NCI-H187 treated with DMSO at 0.1 percent for 48 hours (cell line): Measurements from ENCODE around the gene ZKSCAN4.

Experiments
- DNase-seq: peaks from one replicate; lab custom pipeline; 2025; lab: John Stamatoyannopoulos, UW

The ZKSCAN4 gene

DNA sequence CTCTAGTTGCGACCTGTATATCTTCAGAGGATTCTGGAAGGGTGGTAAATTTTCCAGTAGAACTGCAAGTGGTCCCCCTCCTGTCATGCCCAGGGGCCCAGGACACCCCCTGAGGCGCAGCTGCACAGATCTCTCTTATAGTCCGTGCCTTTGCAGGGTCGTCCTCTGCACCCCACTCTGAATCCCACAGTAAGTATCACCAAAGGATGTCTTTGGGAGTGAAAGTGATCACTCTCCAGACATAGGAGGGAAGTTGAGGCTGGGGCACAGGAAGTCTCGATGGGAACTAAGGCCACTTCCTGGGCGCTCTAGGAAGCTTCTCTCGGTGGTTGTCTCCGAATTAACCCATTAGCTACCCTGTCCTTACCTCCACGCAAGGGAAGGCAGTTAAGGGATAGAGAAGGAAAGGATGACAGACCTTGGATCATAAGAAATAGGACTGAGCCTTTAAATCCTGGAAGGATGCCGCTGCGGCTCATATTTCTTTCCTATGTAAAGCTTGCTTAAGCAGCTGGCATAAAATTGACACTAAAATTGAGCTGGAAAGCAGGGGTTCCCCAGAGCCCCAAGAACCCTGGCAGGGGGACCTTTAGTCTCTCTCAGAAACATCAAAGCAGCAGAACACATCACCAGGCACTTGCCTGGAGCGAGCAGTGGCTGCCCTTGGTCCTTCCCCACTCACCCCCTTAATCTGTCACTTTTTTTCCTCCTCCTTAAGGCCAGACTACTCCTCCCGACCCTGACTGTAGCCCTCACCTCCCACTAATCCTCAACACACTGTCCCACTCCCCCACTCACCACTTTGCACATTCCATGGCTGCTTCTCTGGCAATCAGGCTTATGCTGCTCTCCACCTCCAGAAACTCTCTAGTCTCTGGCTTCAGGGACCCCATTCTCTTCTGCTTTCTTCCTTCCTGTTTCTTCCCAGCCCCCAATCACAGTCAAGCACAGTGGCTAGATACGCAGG is at the start of gene ZKSCAN4:
TSS of gene ZKSCAN4 (minus strand) at position 261 of the 967 bp plus-strand sequence. CDS start 289 bp downstream, outside the sequence.
- peak; percentile 59 for DNase-seq

DNA sequence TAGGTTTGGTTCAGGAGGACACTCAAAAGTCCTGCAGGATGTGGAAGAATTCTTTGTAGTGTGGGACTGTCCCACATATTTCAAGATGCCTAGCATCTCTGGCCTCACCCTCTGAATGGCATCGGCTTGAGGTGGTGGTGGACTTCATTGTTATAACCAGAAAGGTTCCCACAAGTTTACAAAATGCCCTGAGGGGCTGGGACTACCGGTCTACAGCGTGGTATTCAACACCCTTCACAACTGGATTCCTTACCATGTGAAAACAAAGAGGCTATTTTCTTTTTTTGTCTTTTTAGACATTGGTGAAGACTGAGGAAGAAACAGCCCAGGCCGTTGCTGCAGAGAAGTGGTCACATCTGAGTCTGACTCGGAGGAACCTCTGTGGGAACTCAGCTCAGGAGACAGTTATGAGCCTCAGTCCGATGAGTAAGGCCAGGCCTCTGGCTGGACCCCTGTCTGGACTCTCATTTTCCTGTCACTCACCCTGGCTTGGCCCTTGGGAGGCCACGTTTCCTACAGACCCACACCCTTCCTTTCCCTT is 44.5 kb upstream of the ZKSCAN4 start:
- DNase-seq = no peak

DNA sequence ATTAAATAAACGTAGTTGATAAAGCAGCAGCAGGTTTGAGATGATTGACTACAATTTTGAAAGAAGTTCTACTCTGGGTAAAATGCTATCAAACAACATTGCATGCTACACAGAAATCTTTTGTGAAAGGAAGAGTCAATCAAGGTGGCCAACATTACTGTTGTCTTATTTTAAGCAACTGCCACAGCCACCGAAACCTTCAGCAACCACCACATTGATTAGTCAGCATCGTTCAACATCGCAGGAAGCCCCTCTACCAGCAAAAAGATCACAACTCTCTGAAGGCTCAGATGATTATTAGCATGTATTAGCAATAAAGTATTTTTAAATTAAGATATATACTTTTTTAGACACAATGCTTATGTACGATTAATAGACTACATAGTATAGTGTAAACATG is 43.3 kb upstream of the ZKSCAN4 start:
- DNase-seq = no peak

DNA sequence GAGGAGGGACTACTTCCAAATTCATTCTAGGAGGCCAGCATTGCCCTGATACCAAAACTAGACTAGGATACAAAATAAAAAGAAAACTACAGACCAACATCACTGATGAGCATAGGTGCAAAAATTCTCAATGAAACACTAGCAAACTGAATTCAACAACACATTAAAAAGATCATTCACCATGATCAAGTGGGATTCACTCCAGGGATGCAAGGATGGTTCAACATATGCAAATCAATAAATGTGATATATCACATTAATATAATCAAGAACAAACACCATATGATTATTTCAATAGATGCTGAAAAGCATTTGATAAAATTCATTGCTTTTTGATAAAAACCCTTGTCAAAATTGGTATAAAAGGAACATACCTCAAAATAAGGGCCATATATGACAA is 39.5 kb upstream of the ZKSCAN4 start:
- DNase-seq = no peak

DNA sequence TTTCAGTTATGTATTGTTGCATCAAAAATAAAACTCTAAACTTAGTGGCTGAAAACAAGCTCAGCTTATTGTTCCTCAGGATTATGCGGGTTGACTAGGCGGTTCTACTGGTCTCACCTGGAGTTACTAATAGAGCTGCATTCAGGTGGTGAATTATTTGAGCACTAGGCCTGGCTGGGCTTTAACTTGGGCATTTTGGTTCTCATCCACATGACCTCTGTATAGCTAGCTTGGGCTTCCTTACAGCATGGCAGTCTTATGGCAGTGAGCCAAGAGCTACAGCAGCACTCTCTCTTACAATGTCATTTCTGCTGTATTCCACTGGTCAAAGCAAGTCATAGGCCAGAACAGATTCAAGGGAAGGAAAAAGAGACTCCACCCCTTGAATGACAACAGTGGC is 30.9 kb upstream of the ZKSCAN4 start:
- DNase-seq = no peak

DNA sequence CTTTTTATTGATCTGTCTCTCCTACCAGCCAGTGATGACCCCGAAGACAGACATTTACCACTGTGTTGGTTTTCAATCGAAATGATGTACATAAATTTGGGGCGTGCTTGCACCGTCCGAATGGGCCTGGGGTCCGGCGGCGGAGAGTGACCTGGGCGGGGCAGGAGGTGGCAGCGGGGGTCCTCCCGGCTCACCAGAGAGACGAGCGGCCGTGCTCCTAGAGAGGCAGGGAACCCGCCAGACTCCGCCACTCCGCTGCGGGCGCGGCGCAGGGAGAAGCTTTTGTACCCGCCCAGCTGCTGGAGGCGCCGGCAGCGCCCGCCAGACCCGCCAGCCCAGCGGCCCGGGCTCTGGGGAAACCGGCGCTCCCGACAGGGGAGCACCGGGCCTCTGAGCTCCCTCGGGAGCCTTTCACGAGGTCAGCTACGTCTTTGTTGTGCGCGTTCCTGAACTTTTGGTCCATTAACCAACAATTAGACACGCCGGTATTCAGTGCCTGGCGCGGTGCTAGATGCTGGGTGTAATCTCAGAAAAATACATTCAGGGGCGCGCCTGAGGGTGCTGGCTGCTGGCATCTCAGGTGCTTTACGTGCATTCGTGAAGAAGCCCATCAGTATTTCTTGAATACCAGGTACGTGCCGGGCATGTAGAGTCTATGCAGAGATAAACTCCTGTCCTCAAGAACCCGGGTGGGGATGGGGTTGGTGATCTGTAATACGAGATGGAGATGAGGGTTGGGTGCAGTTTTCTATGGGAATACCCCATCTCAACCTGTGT is 29.4 kb upstream of the ZKSCAN4 start, which contains the start of gene PGBD1:
TSS of gene PGBD1 (plus strand) at position 285 of the 777 bp plus-strand sequence. CDS start 2,242 bp downstream, outside the sequence.
- no peak for DNase-seq

DNA sequence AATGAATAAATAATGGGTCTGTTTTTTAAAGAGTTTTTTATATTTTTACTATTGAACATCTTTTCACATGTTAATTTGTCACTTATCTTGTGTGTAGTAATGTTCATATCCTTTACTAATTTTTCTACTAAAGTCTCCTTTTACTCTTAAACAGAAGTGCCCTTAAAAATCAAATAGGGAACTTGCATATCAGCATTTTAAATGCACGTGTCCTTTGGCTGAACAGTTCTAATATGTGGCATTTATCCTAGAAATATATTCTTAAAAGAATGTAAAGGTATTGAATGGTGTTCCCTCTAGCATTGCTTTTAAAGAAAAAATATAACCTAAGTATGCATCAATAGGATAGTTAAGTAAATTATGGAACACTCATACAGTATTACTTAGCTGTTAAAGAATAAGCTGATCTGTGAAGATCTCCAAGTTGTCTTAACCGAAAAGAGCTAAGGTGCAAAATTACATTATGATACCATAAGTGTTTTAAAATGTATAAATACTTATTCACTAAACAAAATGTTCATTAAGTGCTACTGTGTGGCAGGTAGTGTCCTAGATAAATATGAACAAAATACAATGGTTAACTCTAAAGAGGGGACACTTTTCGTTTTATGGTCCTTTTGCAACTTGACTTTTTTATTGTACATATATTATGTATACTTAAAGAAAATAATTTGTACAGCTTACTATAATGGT is 28.7 kb upstream of the ZKSCAN4 start:
- no peak for DNase-seq

DNA sequence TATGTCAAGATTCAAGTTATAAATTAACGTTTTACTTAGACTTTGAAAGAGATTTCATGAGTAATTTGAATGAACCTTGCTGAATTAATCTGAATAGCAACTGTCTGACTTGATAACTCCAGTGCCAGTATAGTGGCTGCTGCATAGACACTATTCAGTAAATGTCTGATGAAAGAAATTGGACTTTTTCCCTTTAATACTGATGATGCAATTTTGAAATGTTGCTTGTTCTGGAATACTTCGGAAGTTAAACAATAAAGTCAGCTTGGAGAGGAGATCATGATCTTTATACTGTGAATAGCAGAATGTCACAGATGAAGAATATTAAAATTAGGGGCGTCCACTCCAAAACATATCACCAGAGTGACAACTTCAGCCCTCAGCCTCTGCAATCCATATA is 25.7 kb upstream of the ZKSCAN4 start:
- DNase-seq = no peak

DNA sequence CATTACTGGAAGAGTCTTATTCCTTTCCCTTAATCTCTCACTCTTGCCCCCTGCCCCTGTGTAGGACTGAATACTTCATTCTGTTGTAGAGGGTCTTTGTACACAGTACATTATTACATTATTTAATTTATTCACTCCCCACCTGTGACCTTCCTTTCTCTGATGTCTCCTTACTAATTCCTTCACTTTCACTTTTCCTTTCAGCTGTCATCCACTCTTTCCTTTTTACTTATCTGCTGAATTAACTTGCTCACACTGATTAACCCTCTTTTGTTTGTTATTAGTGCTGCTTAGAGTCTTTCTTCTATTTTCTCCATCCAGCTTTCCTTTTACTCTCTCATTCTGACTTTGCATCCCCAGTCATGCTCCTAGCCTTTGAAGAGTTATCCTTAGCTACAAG is 22.8 kb upstream of the ZKSCAN4 start:
- DNase-seq = no peak

DNA sequence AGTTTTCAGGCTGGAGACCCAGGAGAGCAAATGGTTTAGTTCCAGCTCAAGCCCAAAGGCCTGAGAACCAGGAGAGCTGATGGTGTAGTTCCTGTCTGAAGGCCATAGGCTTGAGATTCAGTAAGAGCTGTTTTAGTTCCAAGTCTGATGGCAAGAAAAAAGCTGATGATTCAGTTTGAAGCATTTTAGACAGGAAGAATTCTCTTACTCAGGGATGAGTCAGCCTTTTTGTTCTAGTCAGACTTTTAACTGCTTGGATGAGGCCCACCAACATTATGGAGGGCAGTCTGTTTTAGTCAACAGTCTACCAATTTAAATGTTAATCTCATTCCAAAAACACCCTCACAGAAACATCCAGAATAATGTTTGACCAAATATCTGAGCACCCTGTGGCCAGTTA is 17.4 kb upstream of the ZKSCAN4 start:
- DNase-seq = no peak

DNA sequence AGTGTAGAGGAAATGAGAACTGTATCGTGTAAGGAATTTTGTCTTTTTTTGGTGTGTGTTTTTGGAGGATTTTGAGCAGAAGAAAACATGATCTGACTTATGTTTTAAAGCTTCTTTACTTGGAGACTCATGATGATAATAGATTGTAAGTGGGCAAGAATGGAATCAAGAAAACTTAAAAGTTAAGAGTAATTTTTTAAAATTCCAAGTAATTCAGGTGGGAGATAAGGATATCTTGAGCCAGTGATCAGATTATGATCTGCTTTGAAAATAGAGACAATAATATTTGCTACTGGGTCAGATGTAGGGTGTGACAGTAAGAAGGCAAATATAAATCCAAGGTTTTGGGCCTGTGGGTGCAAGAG is 15.6 kb upstream of the ZKSCAN4 start:
- no peak for DNase-seq

DNA sequence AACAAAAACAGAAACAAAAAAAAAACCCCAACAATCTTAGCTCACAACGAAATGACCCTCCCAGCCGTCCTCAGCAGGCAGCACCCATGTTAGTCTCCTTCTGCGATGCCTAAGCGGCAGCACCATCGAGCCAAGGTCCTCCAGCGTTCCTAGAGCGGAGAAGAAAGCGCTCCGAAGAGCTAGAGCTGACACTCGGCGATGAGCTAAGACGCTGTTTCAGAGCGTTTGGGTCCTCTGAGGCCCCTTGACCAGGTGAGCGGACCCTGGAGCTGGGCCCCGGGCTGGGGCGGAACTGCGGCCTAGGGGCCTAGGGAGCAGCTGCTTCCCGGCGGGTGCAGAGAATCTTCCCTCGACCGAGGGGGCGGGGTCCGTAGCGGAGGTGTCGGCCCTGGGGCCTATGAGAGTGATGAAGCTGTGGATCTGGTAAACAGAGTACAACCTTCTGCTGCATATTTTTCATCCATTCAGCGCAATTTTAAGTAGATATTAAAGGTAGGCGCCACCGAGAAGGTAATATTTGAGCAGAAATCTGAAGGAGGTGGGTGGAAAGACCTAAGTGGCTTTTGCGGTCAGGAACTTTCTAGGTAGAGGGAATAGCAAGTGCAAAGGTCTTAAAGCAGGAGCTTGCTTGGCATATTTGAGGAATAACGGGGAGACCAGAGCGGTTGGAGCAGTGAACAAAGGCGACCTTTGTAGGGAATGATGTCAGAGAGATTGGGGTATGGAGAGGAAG is 15.1 kb upstream of the ZKSCAN4 start, which contains the start of gene ZSCAN26:
TSS of gene ZSCAN26 (plus strand) at position 182 of the 733 bp plus-strand sequence. CDS start 4,777 bp downstream, outside the sequence.
- peak; percentile 27 for DNase-seq

DNA sequence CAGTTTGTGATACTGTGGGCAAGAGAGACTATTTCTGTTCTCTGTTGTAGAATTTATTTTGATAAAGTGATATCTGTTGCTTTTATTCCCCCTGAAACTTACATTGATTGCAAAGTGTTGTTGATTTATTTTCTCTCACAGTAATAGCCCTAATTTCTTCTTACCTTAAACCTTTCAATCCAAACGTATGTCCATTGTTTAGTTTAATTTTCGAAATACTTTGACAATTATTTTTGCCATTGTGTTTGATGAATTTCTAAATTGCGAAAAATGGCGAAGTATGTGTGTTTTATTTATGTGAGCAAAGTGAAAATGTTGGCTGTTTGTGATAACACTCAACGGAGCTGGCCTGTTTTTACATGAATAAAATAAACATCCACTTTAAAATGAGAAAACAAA is 14.5 kb upstream of the ZKSCAN4 start:
- no peak for DNase-seq

DNA sequence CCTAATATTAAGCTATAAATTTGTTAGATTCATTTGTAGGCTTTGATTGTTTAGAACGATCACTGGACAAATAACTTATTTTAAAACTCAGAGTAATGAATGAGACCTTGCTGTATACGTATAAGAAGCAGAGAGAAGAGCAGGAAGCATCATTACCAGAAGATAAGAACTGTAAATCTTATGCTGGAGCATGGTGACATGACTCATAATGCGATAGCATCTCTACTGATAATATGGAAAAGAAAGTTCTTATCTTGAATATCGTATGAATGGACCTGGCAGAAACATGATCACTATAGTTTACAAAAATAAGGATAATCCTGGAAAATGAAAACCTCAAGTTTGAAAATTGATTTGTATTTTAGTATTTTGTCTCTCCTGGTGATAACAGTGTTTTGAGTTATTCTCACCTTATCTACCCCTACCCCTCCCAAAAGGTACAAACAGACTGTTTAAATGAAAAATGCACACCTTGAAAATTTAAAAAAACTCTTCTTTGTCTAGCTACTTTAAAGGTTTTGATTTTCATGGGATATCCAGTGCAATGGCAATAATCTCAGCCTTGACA is 12.8 kb upstream of the ZKSCAN4 start:
- no peak for DNase-seq

DNA sequence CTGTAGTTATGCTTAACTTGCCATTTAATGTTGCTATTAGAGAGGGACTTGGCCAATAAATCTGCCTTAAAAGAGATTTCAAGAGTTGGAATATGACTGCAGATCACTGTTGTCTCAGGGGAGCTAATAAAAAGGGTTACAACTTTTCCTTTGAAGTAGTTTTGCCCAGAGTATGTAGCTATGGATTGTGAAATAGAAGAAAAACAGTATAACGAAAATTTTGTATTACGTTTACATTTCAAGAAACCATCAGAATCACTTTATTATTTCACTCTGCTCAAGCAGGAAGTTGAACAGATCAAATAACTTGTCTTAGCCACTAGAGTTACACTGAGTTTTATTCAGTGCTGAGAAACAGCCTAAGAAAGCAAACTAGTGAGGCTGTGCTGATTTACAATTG is 11.9 kb upstream of the ZKSCAN4 start:
- DNase-seq = no peak

DNA sequence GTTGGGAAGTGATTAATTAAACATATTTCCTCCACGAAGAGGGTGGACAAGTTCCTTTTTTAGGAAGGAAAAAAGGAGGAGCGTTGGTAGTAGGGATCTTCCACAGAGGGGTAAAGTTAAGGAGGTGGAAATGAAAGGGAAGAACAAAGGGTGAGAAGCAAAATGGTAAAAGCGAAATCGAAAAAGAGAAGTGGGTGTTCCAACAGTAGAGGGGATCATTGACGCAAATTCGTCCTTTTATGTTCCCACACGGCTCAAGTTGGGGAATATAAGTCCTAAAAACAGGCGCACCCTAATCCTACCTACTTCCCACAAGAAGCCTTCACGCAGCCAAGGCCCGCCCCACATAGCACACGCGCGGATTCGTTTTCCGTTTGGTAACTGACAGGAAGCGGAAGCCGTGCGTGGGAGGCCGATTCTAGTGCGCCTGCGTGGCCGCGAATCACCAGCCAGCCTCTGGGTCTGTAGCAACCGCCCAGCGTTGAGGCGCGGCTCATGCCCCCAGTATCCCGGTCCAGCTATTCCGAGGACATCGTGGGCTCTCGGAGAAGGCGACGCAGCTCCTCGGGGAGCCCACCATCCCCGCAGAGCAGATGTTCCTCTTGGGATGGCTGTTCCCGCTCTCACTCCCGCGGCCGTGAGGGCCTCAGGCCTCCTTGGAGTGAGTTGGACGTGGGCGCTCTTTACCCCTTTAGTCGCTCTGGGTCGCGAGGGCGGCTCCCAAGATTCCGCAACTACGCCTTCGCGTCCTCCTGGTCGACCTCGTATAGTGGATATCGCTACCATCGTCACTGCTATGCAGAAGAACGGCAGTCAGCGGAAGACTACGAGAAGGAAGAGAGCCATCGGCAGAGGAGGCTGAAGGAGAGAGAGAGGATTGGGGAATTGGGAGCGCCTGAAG is 7.1 kb upstream of the ZKSCAN4 start, which contains the start of gene NKAPL:
TSS of gene NKAPL (plus strand) at position 421 of the 901 bp plus-strand sequence. CDS start at position 496, 75 bp downstream.
- DNase-seq = no peak

DNA sequence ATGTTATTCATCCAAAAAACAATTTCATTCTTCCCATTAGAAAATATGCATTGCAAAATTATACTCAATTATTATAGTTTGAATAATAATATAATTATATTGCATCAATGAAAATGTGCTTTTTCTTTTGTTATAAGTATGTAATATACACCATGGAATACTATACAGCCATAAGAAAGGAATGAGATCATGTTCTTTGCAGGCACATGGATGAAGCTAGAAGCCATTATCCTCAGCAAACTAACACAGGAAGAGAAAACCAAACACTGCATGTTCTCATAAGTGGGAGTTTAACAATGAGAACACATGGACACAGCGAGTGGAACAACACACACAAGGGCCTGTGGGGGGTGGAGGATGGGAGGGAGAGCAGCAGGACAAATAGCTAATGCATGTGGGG is 5.0 kb upstream of the ZKSCAN4 start:
- no peak for DNase-seq

DNA sequence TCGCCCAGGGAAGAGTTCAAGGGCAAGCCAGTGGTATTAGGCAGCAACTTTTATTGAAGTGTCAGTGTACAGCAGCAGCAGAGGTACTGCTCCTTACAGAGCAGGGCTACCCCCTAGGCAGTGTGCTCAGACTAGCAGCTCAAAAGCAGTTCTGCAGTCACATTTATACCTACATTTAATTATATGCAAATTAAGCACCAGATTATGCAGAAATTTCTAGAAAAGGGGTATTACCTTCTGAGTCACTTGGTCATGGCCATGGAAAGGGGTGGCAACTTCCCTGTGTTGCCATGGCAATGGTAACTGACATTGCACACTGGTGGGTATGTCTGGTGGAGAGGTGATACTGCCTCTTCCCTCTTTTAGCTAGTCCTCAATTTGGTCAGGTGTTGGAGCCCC is 2.1 kb upstream of the ZKSCAN4 start:
- DNase-seq = no peak

DNA sequence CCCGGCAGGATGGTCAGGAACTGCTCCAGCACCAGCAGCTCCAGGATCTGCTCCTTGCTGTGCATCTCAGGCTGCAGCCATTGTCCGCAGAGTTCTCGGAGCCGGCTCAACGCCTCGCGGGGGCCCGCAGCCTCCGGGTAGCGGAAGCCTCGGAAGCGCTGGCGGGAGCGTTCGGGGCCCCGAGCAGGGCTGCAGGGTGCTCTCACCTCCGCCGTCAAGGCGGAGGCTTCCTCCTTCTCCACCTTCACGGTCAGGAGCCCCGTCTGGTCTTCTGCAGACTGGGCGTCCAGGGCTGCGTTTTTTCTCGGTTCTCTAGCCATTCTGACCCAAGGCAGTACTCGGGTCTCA is 434 bp downstream of the ZKSCAN4 start:
- DNase-seq = no peak

DNA sequence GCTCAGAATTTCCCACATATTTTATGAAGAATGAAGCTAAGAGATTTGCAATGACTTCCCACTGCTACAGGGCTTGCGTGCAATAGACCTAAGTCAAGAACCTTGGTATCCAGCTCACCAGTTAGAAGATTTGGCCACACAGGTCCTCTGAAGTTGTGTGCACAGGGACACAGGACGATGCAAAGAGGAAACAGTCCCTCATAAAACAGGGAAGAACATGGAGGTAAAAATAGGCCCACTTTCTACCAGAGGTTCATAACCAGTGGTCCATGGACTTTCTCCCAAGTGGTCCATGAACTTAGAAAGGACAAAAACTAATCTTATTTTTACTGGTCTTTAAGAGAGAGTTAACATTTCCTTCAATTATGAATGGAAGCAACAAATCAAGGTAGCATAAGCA is 1.3 kb downstream of the ZKSCAN4 start:
- no peak for DNase-seq
